Measurements from ENCODE around the gene TSPAN18. TPM values are rescaled to one million over a fixed set of nuclear protein-coding genes. Genes with fewer than 3 reads are reported as not detected.

The TSPAN18 gene
- total and polyA plus RNA-seq, 2 of the 8 experiments (the other 6 are each of a cell fraction or from before 2014, with no cell fraction given): 5.2 to 10.2 TPM

DNA sequence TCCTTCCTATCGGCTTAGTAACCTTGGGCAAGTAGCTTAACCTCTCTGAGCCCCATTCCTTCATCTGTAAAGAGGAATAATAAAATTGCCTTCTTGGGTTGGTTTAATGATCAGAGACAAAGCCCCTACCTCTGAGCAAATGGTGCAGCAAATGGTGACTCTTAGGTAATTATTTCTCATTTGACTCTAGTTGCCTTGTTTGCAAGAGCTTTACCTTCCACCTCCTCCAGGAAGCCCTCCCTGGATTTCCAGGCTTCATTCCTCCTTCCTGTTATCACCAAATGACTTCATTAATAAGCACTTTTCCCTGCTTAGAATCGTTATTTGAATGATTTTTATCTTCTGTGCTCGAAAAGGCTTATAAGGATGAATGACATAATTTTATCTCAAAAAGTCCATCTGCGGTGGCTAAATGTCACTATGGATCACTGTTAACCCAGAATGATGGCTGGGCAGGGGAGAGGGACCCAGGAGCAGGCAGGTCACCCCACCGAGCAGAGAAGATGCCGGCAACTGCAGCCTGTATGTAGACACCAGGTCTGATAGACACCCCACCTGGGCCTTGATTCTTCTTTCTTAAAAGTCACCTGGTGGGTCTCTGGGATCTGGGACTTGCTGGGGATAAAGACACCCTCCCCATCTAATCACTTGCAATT, 106.6 kb downstream of the TSPAN18 start:
- no peak overlapping the region for H2BK20ac ChIP-seq (ENCODE audit: low read length)
- no peak overlapping the region for H2BK15ac ChIP-seq (ENCODE audit: low read length)
- no peak overlapping the region for H4K8ac ChIP-seq (ENCODE audit: extremely low read depth, insufficient read depth, low read length)
- TF ChIP-seq RFX5 (IDR thresholded peaks at IDR 0.05; ENCODE audit: borderline replicate concordance, low read depth, low read length) (no peak), EZH2 (IDR thresholded peaks at IDR 0.05; ENCODE audit: low read depth, low read length, severe bottlenecking) (peak; percentile 1)
- peak overlapping the region; percentile 58; the same call in 1 of the 2 replicates for H2AK5ac ChIP-seq (ENCODE audit: low read depth, low read length)
- peaks cover 0 to 10% of the 10 kb centered on the region in 2 experiments; a peak in 1 of 4 replicates for H3K9me3 ChIP-seq (ENCODE audit: insufficient read depth in 2 of 2, low read depth in 1 of 2, low read length in 1 of 2)
- H3K79me2 ChIP-seq (ENCODE audit: control insufficient read depth in 1 of 2, insufficient read depth in 2 of 2, low read length in 2 of 2): no peaks in the 10 kb centered on the region
- no peak overlapping the region for H3K4ac ChIP-seq (replicated peaks; ENCODE audit: insufficient read length, low read depth, low read length)
- H3K79me1 ChIP-seq (ENCODE audit: low read depth, low read length): no peaks in the 10 kb centered on the region
- ChIA-PET POLR2A (ENCODE audit: partially characterized antibody) (interaction anchor here (0.6 to 3.7 kb wide), 4 partner anchors 8 to 111 kb away, joined by 3 to 14 read pairs (median 6); no protein-coding TSS in a partner anchor), CTCF (ENCODE audit: partially characterized antibody) (interaction anchor here (1.5 to 3.9 kb wide), 3 partner anchors 10 to 62 kb away, joined by 5 to 19 read pairs (median 12); no protein-coding TSS in a partner anchor)
- H3K18ac ChIP-seq (ENCODE audit: extremely low read depth, low read length): no peak overlapping the region
- no peak overlapping the region for H3K27ac ChIP-seq (ENCODE audit: low read depth, low read length)
- H3K14ac ChIP-seq (ENCODE audit: insufficient read length): no peak overlapping the region
- peak overlapping the region; percentile 19 to 39; a peak in 2 of 4 replicates for H3K4me2 ChIP-seq (ENCODE audit: insufficient read depth in 1 of 2, low read depth in 2 of 2, low read length in 2 of 2)
- no peak overlapping the region for H2BK5ac ChIP-seq (ENCODE audit: low read depth, low read length)
- H3K23me2 ChIP-seq (ENCODE audit: low read depth, low read length): no peaks in the 10 kb centered on the region
- WGBS, 2 experiments (ENCODE audit: extremely low coverage in 1 of 2, insufficient coverage in 1 of 2, insufficient read length in 1 of 2, insufficient replicate concordance in 2 of 2, low coverage in 1 of 2, low lambda C conversion rate in 2 of 2, missing lambda C conversion rate in 1 of 2): 79% methylated on average over 6 of the region's 6 CpGs; no CpG with 5 or more reads in 1 of the 2 experiments
- H3K4me3 ChIP-seq (ENCODE audit: extremely low read depth in 1 of 4, insufficient read depth in 2 of 4, low read depth in 3 of 4, low read length in 4 of 4): no peak overlapping the region; a peak in 1 of 8 replicates
- no peak overlapping the region for H4K91ac ChIP-seq (replicated peaks; ENCODE audit: insufficient read length, low read length)
- H3K23ac ChIP-seq (ENCODE audit: insufficient read length): no peak overlapping the region
- H3K9ac ChIP-seq (replicated peaks in 1 of 4; ENCODE audit: extremely low read depth in 1 of 4, low read depth in 3 of 4, low read length in 3 of 4): no peak overlapping the region
- H4K5ac ChIP-seq (ENCODE audit: insufficient read length, low read depth, low read length): no peak overlapping the region
- peaks cover 10 to 19% (median 14%) of the 10 kb centered on the region in 4 experiments; a peak in 6 of 7 replicates for H3K4me1 ChIP-seq (replicated peaks in 1 of 4; ENCODE audit: control insufficient read depth in 3 of 4, insufficient read depth in 4 of 4, low read length in 3 of 4)
- no peak overlapping the region for H2AFZ ChIP-seq (ENCODE audit: low read length)
- H4K20me1 ChIP-seq (replicated peaks in 1 of 2; ENCODE audit: control insufficient read depth in 1 of 2, insufficient read depth in 2 of 2, low read length in 2 of 2): no peaks in the 10 kb centered on the region
- peaks cover 0 to 16% (median 9%) of the 10 kb centered on the region in 4 experiments; a peak in 4 of 7 replicates for H3K27me3 ChIP-seq (replicated peaks in 1 of 4; ENCODE audit: control insufficient read depth in 3 of 4, extremely low read depth in 1 of 4, insufficient read depth in 3 of 4, low read length in 3 of 4)
- no peak overlapping the region for H3K56ac ChIP-seq (replicated peaks; ENCODE audit: insufficient read length, low read depth, low read length)
- no peak overlapping the region for H2BK120ac ChIP-seq (replicated peaks; ENCODE audit: low read depth, low read length)
- DNase-seq (ENCODE audit: low read depth in 1 of 2, low spot score in 2 of 2) (no peak), FAIRE-seq (no peak)
- no peaks in the 10 kb centered on the region for H3K36me3 ChIP-seq (ENCODE audit: control insufficient read depth in 2 of 4, insufficient read depth in 4 of 4, low read length in 3 of 4)
- peak overlapping the region; percentile 50; the same call in 1 of the 2 replicates for H2BK12ac ChIP-seq (ENCODE audit: low read depth, low read length)
